HG02970 (cell line): Measurements from ENCODE around the gene SLC35B1.
"Not testable (repeated sequence)": the region's sequence is repeated elsewhere in the genome, so short reads cannot be mapped to it uniquely, and the experiment has no call there.

Source experiments
- ATAC-seq: cut with Tn5 transposase; IDR thresholded peaks from one replicate; pipeline ENCODE4 v1.9.1; 2021; ENCODE audit warnings: mild to moderate bottlenecking, moderate library complexity, moderate number of reproducible peaks; ENCODE audit not compliant: unreplicated experiment, low FRiP score

Gene SLC35B1

DNA sequence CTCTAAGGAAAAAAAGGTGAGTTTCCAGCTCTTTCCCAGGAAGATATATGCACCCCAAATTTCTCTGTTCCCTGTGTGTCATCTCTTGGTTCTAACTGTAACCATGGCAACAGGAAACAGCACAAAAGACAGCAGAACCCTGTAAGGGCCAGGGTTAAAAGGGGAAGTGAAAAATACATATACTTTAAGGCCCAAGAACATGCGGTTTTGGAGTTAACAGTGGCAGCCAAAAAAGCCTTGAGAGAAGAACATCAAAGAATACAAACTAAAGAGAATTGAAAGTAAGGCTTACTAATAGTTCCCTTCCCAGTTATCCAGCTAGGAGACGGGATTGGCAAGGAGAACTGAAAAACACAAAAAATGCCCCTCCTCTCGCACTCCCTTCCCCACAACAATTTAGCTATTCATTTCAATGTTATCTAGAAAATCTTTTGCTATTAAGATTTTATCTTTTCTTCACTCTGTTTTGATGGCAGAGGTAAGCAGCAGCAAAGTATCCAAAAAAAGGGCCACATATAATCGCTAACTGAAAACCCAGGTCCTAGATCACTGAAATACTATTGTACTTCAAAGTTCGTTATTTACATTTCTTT lies 31.4 kb downstream of the SLC35B1 start:
- no peak for ATAC-seq

DNA sequence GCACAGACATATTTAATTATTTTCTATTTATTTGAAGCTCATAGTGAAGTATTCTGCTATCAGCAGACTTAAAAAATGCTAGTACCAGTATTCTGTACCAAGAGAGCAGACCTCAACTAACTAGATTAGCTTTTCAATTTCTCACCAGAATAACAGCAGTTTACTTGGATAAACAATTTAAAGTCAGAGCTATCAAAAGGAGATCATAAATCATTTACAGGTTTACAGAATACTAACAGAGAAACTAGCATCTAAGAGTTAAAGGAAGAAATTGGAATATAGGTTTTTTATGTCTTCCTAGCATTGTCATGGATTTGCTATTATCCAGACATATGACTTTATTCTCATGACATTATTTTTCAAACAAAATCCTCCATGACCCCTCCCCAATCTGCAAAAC lies 33.3 kb downstream of the SLC35B1 start:
- ATAC-seq = no peak

DNA sequence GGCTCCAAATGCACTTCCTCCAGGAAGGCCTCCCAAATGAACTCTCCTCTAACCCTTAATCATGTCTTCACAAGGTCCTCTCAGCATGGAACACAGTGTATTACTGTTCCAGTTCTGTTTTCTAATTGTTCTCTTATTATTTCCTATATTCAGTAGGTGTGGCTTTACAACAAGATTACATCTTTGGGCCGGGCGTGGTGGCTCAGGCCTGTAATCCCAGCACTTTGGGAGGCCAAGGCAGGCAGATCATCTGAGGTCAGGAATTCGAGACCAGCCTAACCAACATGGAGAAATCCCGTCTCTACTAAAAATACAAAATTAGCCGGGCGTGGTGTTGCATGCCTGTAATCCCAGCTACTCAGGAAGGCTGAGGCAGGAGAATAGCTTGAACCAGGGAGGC lies 34.1 kb downstream of the SLC35B1 start:
- ATAC-seq = not testable (repeated sequence)

DNA sequence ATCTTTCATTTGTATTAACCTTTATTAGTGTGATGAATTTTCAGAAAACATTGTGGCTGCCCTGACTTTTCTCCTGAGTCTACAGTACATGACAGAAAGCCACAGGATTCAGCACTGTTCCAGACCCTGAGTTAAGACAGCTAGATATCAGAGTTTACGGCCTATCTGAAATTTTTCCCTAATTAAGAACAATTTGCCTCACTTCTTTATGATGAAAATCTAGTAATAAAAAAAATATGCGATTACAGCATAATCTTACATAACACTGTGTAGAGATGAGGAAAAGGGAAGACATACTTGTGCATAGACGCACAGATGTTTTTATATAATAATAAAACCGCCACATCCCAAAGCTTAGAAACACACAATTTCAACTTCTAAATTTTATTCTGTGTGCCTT lies 37.1 kb downstream of the SLC35B1 start:
- no peak for ATAC-seq

DNA sequence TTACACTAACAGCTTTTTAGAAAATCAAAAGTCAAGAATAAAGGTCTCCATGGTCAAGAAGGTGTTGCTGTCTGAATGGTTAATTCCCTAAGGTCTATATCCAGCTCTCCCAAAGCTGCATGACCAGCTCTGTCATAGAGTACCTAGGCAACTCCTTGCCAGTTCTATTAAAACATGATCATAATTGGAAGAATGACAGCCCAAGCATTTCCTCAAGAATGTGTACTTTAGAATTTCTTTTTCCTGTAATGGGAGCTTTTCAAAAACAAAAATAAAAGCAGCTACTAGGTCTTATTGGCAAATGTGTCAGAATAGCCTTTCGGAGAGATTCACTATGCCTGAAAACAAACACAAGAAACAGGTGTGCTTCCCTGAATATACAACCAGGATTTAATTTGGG lies 37.8 kb downstream of the SLC35B1 start:
- no peak for ATAC-seq

DNA sequence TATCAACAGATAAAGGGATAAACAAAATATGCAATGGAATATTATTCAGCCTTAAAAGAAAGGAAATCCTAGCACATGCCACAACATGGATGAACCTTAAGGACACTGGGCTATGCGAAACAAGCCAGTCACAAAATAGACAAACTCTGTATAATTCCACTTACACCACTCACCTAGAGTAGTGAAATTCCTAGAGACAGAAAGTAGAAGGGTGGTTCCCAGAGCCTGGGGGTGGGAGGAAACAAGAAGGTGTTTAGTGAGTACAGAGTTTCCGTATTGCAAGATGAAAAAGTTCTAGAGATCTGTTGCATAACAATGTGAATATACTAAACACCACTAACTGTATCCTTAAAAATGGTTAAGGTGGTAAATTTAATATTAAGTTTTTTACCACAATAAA lies 39.9 kb downstream of the SLC35B1 start:
- ATAC-seq = no peak

DNA sequence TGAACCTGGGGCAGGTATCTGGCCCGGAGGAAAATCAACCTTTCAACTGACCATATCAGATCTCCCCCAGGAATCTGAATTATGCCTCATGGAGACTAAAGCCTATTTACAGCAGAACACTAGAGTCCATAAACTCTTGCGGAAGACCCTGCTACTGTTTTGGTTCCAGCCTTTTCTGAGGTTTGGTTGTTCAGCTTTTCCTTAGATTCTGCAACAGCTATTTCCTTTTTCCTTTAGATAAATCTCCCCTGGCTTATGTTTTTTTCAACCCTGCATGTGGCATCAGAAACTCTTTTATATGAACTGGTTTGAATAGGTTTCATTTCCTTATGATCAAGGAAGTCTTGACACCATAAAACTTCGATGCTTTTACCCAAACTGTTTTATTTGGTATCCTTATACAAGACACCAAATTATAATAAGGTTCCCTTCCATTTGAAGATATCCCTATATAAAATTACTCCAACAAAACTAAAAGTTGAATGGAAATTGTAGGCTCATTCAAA lies 43.0 kb downstream of the SLC35B1 start:
- ATAC-seq = no peak

DNA sequence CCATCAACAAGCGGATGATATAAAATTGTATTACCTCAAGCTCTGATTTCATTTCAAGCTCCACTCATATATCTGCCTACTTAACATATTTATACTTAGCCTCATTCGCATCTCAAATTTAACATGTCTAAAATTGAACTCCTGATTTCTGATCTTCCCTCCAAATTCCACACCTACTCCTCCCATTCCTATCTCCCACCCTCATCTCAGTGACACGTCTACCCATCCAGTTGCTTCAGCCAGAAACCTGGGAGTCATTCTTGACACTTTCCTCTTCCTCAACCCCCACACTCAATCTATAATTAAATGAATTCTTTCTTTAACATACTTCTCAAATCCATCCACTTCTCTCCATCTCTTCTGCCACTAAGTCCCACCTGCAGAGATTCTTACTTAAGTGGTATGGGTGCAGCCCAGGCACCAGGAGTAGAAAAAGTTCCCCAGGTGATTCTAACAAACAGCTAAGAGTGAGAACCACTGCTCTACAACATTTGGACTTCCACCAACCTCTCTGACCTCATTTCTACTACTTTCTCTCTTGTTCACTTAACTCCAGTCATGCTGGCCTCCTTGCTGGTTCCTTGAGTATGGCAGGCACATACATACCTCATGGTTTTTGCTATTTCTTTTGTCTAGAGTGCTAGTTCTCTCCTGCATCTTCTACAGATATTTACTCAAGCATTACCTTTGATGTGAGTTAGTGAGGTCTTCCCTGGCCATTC lies 47.9 kb downstream of the SLC35B1 start:
- ATAC-seq = no peak

DNA sequence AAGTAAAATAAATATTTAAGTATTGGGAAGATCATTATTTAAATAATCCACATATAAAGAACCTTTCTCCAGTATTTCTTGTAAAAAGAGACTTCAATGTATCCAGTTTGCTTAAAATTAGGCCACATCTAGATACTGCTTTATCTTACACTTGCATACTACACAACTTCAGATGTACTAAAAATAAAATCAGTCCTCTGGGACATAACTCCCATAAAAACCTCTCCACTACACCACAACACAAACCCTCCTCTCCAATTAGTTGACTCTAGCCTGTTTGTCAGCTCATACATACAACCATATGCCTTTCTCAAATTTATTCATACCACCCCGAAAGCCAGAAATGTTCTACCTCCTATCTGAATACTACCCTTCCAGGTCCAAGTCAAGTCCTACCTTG lies 51.5 kb downstream of the SLC35B1 start:
- no peak for ATAC-seq
